Right lobe of liver (tissue), 6 donors: ENCODE results near the gene CRYGN. TPM values are rescaled to one million over a fixed set of nuclear protein-coding genes. Genes with fewer than 3 reads are reported as not detected.

ENCODE experiments used
- ATAC-seq, 4 donors: fragments of 200-7000 bp; cut with Tn5 transposase; one replicate each; pipeline ENCODE4 v1.9.1; 2020; ENCODE audit warnings: mild to moderate bottlenecking in 4 of 4, moderate library complexity in 4 of 4
- DNase-seq, 3 donors: peaks; one replicate each; pipeline ENCODE4 v3.0.0-alpha.2; 2020
- H3K27ac ChIP-seq, 3 donors: fragments of 200-600 bp; one replicate each; pipeline ENCODE4 v1.8.0; 2022
- H3K27me3 ChIP-seq, 2 donors: fragments of 200-600 bp; one replicate each; pipeline ENCODE4 v1.8.0; 2022
- H3K36me3 ChIP-seq, 4 donors: fragments of 200-600 bp; sonication (generic) in 1 of 4; one replicate each; pipeline versions ENCODE4 v1.5.1 to v1.8.0; 2017 to 2022; ENCODE audit warnings: control low read depth in 1 of 4
- H3K4me1 ChIP-seq, 4 donors: fragments of 200-600 bp; sonication (generic) in 1 of 4; one replicate each; pipeline versions ENCODE4 v1.5.1 to v1.8.0; 2017 to 2022; ENCODE audit warnings: control low read depth in 1 of 4
- H3K4me3 ChIP-seq, 3 donors: fragments of 200-600 bp; one replicate each; pipeline ENCODE4 v1.8.0; 2022
- H3K9me3 ChIP-seq, 4 donors: fragments of 200-600 bp; sonication (generic) in 1 of 4; one replicate each; pipeline versions ENCODE4 v1.5.1 to v1.8.0; 2017 to 2022; ENCODE audit warnings: control low read depth in 1 of 4
- POLR2A ChIP-seq: fragments of 450-650 bp; IDR thresholded peaks from one replicate; pipeline ENCODE4 v1.6.1; 2017; ENCODE audit warnings: antibody characterized with exemption, mild to moderate bottlenecking
- WGBS: methylation state at CpG from one replicate; pipeline ENCODE4 v1.1.6; 2018; ENCODE audit warnings: low coverage, low lambda C conversion rate; ENCODE audit not compliant: insufficient coverage; ENCODE audit errors: missing lambda C conversion rate; 5-methylcytosine and 5-hydroxymethylcytosine counted together
- intact Hi-C, 2 donors: fragments of 100-400 bp; cut with DNase I; formaldehyde crosslinking; loops; one replicate each; pipeline versions ENCODE4 v1.11.2 to v1.14.1; 2022
- total RNA-seq, 6 experiments: library from RNA; depleted of rRNA in 2 of 6; stranded (reverse); fragments of >200 nt in 2 of 6; fragmentation: NEBNext Ultra II Directional in 3 of 6; extraction: Animal tissue kit (Norgen Biotek cat#: 25700) in 3 of 6; gene quantifications; one replicate each; pipeline versions ENCODE4 v1.1.0 to v1.2.4, GENCODE V29; 2016 to 2023
- TF ChIP-seq, protein P1 (sequence below), 4 donors: fragments of 200-600 bp in 3 of 4; fragments of 450-650 bp in 1 of 4; IDR thresholded peaks; one replicate each; pipeline versions ENCODE4 v1.5.1 to v1.8.0; 2016 to 2022; ENCODE audit warnings: antibody characterized with exemption in 4 of 4, mild to moderate bottlenecking in 2 of 4
- donor health status: DM: no; HTN: yes; CAD: no.
- donor health status: DM: no; HTN: no; CAD: no.
- donor health status: DM: no; HTN: no; CAD: no.
- donor health status: DM: no; HTN: yes; CAD: no.
- donor health status: DM: no; HTN: yes; CAD: no.

CRYGN gene
- total RNA-seq, 6 experiments from 2014 or later: not detected

DNA sequence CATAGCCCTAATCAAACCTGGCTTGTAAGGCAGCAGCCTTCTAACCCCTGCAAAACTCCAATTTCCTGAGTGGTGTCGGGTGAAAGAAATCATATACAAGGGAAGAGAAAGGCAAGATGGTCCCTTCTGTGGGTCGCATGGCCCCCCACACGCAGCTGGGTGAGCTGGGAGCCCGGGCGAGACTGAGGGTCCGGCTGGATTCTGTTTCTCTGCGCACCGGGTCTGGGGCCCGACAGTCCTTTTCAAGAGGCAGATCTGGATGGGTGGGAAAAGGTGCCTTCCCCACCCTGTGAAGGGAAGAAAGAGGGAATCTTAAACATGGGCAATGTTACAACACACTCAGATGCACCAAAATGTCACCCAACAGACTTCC lies 48.6 kb downstream of the CRYGN start:
- Histone ChIP-seq H3K27ac (no peak overlapping the region), H3K27me3 (no peaks in the 10 kb centered on the region), H3K4me1 (no peaks in the 10 kb centered on the region), H3K4me3 (no peak overlapping the region), H3K36me3 (no peaks in the 10 kb centered on the region), H3K9me3 (no peaks in the 10 kb centered on the region)
- ATAC-seq (no peak), DNase-seq (peak in 1 of 3 donors; percentile 22)
- 100% methylated on average over 1 of the region's 9 CpGs for WGBS
- TF ChIP-seq POLR2A: no peak
- TF ChIP-seq, protein P1, sequence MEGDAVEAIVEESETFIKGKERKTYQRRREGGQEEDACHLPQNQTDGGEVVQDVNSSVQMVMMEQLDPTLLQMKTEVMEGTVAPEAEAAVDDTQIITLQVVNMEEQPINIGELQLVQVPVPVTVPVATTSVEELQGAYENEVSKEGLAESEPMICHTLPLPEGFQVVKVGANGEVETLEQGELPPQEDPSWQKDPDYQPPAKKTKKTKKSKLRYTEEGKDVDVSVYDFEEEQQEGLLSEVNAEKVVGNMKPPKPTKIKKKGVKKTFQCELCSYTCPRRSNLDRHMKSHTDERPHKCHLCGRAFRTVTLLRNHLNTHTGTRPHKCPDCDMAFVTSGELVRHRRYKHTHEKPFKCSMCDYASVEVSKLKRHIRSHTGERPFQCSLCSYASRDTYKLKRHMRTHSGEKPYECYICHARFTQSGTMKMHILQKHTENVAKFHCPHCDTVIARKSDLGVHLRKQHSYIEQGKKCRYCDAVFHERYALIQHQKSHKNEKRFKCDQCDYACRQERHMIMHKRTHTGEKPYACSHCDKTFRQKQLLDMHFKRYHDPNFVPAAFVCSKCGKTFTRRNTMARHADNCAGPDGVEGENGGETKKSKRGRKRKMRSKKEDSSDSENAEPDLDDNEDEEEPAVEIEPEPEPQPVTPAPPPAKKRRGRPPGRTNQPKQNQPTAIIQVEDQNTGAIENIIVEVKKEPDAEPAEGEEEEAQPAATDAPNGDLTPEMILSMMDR (IDR thresholded peaks at IDR 0.05): no peak
- intact Hi-C loops: no loop called here

DNA sequence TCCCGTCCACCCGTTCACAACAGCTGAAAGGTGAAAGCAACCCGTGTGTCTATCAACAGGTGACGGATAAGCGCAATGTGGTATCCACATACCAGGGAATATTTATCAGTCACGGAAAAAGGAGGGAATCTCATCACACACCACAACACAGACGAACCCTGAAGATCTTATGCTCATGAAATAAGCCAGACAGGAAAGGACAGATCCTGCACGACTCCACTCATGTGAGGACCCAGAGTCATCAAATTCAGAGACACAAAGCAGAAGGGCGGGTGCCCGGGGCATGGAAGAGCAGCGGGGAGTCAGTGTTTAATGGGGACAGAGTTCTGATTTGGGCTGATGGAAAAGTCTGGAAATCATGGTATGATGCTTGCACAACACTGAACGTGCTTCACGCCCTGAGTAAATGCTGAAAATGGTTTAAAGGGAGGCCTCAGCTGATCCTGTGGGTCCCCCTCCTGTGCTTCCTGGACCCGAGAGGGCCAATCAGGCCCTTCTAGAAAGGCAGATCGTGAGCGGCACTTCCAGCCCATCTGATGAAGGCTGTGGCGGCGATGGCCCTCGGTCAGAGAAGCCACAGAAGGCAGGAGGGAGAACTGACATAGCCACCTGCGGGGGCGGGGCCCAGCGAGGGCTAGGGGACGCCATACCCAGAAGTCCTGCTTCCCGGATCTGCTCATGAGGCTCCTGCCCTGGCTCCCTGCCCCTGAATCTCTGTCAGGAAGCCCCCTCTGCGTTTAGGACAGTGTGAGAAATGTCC lies 49.2 kb downstream of the CRYGN start:
- intact Hi-C loops: no loop called here
- Histone ChIP-seq H3K4me3 (no peak overlapping the region), H3K9me3 (no peaks in the 10 kb centered on the region), H3K36me3 (no peaks in the 10 kb centered on the region), H3K4me1 (no peaks in the 10 kb centered on the region), H3K27me3 (no peaks in the 10 kb centered on the region), H3K27ac (no peak overlapping the region)
- DNase-seq (peak in 1 of 3 donors; percentile 36), ATAC-seq (no peak)
- TF ChIP-seq POLR2A: no peak
- TF ChIP-seq, protein P1 (IDR thresholded peaks at IDR 0.05): no peak
- WGBS: 61% methylated on average over 12 of the region's 25 CpGs

DNA sequence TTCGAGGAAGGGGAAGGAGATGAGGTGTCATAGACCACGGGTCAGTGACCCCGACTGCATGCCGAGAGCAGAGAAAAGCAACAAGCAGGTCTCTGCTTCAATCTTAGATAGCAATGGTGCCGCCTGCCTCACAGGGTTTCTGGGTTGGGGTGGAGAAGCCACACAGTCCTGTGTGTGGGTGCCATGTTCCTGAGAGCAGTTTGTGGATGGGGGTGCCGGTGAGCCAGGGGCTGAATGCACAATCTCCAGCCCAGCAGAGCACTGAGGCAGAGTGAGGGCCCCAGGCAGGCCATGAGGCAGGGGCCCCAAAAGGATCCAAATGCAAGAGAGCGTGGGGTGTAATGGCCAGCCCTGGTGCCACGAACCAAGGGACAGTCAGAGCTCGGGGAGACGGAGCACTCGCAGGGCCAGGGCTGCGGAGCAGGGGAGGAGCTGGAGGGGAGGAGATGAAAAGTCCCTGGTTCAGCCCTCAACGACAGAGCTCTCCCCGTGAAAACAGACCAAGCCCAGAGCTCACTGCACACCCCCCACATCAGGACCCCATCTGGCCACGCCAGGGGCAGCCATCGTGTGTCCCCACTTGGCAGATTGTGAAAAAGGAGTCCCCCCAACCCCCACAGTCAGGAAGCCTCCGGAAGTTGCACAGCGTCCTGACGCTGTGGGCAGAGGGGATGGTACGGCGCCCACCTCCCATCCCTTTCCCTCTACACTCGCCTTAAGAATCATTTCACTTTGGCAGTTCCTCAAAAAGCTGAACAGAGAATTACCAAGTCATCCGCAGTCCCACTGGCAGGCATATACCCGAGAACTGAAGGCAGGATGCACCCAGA lies 50.0 kb downstream of the CRYGN start:
- ATAC-seq (no peak), DNase-seq (peak in 1 of 3 donors; percentile 24)
- intact Hi-C loops: no loop called here
- Histone ChIP-seq H3K27ac (no peak overlapping the region), H3K4me3 (no peak overlapping the region), H3K4me1 (no peaks in the 10 kb centered on the region), H3K27me3 (no peaks in the 10 kb centered on the region), H3K9me3 (no peaks in the 10 kb centered on the region), H3K36me3 (no peaks in the 10 kb centered on the region)
- 66% methylated on average over 10 of the region's 24 CpGs for WGBS
- no peak for TF ChIP-seq POLR2A
- TF ChIP-seq, protein P1 (IDR thresholded peaks at IDR 0.05): no peak

DNA sequence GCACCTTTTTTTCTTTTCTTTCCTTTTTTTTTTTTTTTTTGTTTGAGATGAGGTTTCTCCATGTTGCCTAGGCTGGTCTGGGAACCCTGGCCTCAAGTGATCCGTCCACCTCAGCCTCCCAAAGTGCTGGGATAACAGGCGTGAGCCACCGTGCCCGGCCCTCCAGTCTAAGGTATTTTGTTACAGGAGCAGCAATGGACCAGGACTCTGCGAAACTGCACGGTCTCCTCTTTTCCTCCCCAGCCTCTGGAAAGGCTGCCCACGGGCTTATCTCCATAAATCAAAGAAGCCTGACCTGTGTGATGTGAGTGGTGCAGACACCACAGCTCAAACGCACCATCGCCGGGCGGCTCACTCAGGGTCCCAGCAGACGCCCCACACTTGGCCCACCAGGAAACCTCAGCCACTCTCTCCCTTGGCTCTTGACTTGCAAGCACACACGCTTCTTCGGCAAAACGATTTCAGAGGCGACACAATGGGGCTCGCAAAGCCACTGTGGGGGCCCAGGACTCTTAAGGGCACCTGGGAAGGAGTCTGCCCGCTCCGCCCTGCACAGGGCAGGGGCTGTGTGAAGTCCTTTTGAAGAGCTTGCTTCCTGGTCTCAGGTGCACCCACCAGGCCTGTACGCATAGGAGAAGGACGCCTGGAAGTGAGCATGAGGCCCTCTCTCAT lies 50.7 kb downstream of the CRYGN start:
- no peak overlapping the region for H3K27ac ChIP-seq
- intact Hi-C loops: no loop called here
- no peaks in the 10 kb centered on the region for H3K27me3 ChIP-seq
- no peaks in the 10 kb centered on the region for H3K36me3 ChIP-seq
- H3K9me3 ChIP-seq: no peaks in the 10 kb centered on the region
- WGBS: 87% methylated on average over 15 of the region's 21 CpGs
- TF ChIP-seq POLR2A: no peak
- TF ChIP-seq, protein P1 (IDR thresholded peaks at IDR 0.05): no peak
- DNase-seq: peak in 1 of 3 donors; percentile 25
- H3K4me1 ChIP-seq: no peaks in the 10 kb centered on the region
- ATAC-seq: no peak
- no peak overlapping the region for H3K4me3 ChIP-seq
